Frontal cortex (tissue), 4 donors: Measurements from ENCODE around the gene MCF2L. TPM values are rescaled to one million over a fixed set of nuclear protein-coding genes. Genes with fewer than 3 reads are reported as not detected.

Experiments
- DNase-seq, 2 donors: peaks; one replicate each; pipeline ENCODE4 v3.0.0; 2012; ENCODE audit warnings: low spot score in 2 of 2
- FAIRE-seq: peaks from 2 replicates; lab custom pipeline; 2012; peaks lifted over from hg19 to GRCh38; lab: Jason Lieb, UNC
- total RNA-seq: library from RNA; depleted of rRNA; stranded (reverse); fragments of >200 nt; gene quantifications from one replicate; pipeline ENCODE4 v1.2.3, GENCODE V29; 2014
- donor health status: control.
- donor health status: control.
- donor health status: control.

Gene MCF2L
- total RNA-seq, 1 donor from 2014 or later = 137 TPM

GRCh38 chr13:113058129-113058987 is 89.3 kb downstream of the MCF2L start:
- FAIRE-seq (no peak), DNase-seq (no peak)

DNA sequence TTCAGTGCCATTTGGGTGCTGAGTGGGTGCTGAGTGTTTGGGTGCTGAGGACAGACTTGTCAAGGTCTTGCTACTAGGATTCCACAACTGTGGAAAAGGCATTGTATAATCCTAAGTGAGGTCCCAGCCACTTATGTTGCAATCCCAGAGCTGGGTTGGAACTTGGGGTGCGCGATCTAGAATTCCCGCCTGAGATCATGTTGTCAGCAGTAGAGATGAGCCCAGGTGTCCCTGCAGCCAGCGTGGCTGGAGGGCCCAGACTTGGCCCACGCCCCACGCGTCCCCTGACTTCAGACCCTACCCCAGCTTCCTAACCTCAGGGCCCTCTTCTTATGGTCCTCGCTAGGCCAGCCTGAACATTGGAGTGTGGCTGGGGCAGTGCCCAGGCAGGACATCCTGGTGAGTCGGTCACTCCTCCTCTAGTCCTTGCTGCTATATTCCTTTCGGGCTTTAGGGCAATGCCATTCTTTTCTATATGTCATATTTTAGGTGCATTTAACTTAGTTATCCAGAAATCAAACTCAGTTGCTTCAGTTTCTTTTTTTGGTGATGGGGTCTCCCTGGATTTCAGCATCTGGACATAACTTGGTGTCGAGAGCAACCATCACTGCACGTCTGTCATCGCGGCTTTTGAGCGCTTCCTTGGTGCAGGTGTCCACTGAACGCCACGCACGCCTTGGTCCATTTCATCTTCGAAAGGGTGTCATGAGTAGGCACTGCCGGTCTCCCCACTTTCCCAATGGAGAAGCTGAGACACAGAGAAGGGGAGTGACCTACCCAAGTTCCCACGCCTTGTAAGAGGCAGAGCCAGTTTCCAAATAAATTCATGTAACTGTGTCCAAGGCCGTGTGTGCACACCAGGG is 90.2 kb downstream of the MCF2L start:
- DNase-seq (no peak), FAIRE-seq (no peak)

DNA sequence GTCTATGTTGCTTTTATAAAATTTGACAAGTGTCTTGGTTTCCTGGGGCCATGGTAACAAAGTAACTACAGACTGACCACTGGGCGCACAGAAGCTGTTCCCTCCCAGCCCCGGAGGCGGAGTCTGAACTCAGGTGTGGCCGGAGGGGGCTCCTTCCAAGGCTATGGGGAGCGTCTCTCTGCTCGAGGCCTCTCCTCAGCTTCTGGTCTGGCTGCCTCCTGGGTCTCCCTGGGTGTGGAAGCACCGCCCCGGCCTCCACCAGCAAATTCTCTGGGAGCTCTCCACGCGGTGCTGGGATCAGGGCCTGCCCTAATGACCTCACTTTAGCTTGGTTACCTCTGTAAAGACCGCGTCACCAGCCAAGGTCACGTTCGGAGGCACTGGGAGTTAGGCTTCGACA is 90.9 kb downstream of the MCF2L start:
- no peak for FAIRE-seq

DNA sequence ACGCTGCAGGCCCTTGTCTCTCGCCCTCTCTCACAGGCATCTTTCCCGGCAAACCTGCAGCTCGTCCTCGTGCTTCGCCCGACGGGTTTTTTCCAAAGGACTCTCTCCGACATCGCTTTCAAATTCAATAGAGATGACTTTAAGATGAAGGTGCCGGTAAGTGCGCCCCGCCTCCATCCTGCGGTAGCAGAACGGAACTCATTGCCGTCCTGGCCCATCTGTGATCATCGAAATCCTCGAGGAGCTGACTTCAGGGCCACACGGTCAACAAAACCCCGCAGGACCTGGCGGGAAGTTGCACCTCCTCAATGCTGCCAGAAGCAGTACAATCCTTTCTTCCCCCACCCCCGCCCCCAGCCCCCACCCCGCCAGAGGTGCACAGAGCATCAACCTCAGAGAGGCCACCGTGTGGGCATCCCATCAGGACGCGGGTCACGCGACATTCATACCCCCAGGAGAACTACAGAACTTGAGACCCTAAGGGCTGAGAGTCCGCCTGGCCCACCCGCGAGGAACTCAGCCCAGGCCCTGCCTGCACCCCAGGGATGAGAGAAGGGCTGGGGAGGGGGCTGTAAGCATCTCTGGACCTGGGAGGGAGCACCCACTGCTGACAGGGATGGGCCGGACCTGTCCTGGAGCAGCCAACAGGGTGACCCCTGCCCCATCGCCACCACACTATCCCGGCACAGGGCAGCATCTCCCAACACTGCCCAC is 91.7 kb downstream of the MCF2L start:
- FAIRE-seq (no peak), DNase-seq (no peak)

More for the DNA sequence above, 90.9 kb downstream of the MCF2L start:
- no peak for DNase-seq

- no peak for FAIRE-seq
- peak in 1 of 2 donors; percentile 67 for DNase-seq
Observed at GRCh38 chr13:113061271-113061625, 92.2 kb downstream of the MCF2L start.

GRCh38 chr13:113061796-113062425 is 92.9 kb downstream of the MCF2L start:
- no peak for DNase-seq
- no peak for FAIRE-seq

DNA sequence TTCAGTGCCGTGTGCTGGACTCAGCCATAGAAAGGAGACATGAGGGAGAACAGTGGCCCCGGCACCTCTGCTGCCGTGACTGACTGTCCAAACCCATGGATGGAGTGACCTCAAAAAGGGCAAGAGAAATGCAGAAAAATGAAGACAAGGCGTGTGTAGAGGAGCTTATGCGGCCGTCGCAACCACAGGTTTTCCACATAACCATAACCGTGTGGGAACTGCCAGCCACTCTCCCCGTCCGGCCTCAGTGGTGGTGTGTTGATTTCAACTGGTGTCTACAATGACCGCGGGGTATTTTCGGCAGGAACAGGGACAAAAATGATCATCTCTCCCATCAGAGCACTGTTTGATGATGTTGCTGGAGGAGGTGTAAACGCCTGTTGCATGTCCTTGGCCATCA is 93.7 kb downstream of the MCF2L start:
- FAIRE-seq (no peak), DNase-seq (no peak)

DNA sequence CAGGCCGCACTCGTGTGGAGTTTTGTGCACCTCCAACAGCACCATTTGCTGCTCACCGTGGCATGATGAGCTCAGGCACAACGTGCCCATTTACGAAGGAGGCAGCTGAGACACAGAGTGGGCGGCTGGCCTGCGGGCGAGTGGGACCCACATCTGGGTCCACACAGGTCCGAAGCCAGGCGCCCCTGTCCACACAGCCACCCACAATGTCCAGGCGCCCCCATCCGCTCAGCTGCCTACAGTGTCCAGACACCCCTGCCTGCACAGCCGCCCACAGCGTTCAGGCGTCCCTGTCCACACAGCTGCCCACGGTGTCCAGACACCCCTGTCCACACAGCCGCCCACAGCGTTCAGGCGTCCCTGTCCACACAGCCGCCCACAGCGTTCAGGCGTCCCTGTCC is 94.1 kb downstream of the MCF2L start:
- FAIRE-seq (no peak), DNase-seq (no peak)

DNA sequence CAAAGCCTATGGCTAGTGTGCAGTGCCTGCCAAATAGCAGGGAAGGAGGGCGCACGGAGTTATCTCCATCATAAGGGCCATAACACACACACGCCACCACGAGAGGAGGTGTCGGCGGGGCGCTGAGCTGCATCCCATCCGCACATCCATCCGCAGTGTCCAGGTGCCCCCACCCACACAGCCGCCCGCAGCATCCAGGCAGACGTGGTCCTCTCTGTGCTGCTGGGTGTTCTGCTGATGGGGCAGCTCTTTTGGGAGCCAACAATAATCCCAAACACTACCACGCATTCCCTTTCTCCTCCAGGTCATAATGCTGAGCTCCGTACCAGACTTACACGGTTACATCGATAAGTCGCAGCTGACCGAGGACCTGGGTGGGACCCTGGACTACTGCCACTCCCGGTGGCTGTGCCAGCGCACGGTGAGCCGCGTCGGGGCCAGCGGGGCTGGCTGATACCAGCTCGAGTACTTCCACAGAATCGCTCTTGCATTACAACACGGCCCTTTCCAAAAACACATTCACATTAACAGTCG is 95.1 kb downstream of the MCF2L start:
- no peak for FAIRE-seq
- no peak for DNase-seq

- DNase-seq = no peak
- no peak for FAIRE-seq
Observed at GRCh38 chr13:113064534-113065405, 95.8 kb downstream of the MCF2L start.

GRCh38 chr13:113065406-113066141 is 96.6 kb downstream of the MCF2L start:
- no peak for DNase-seq

DNA sequence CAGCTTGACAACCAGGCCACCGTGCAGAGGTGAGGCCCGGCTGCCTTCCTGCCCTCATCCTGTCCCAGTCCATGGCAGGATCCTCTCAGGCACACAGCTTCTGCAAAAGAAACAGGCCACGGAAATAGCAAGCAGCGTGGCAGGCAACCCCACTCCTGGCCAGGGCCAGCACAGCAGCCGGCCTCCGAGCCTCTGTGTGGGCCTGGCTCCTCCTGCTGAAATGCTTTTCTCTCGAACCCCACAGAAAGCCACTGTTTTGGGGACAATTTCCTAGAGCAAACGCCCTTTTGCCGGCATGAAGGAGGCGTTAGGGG is 97.1 kb downstream of the MCF2L start:
- FAIRE-seq (no peak), DNase-seq (no peak)

More at GRCh38 chr13:113065406-113066141, 96.6 kb downstream of the MCF2L start:
- no peak for FAIRE-seq

DNA sequence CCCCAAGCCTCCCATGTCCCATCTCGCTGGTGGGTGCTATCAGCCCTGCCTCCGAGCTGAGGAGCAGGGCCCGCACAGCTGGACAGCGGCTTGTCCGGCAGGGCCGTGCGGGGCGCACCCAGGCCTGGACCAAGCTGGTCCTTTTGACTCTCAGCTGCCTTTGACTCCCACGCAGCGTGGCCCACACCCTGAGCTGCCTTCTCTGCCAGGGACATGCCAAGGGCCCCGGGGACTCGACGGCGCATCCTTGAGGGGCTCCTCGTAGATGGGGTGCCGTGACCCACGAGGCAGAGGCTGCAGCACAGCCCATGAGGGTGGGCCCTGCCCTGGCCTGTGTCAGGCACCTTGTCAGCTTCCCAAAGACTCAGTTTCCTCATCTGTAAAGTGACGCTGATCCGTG is 97.7 kb downstream of the MCF2L start:
- no peak for DNase-seq
- no peak for FAIRE-seq

GRCh38 chr13:113069861-113070805 is 101.1 kb downstream of the MCF2L start:
- no peak for DNase-seq
- FAIRE-seq = no peak

DNA sequence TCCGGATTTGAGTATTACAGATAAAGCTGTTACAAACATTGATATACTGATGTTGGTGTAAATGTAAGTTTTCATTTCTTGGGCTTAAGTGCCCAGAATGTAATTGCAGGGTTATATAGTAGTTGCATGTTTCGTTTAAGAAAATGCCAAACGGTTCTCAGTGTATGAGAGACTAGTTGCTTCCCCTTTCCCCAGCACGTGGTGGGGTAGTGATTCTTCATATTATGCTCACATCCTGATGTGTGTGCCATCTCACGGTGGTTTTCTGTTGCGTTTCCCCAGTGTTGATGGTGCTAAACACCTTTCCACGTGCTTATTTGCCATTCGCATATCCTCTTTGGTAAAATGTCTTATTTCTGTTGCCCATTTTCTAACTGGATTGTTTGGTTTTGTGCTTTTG is 101.8 kb downstream of the MCF2L start:
- FAIRE-seq (no peak), DNase-seq (no peak)

DNA sequence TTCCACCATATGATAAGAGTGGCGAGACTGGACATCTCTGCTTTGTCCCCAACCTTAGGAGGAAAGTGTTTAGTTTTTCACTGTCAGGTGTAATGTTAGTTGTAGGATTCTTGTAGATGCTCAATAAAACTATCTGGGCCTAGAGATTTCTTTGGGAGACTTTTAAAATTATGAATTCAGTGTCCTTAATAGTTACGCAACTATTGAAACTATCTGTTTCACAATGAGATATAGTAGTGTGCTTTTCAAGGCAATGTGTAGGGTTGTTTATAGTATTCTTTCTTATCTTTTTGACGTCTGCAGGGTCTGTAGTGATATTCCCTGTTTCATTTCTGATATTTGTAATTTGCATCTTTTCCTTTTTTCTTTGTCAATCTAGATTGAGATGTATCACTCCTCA is 103.4 kb downstream of the MCF2L start:
- FAIRE-seq (no peak), DNase-seq (no peak)

GRCh38 chr13:113073942-113074341 is 104.9 kb downstream of the MCF2L start:
- FAIRE-seq (no peak), DNase-seq (no peak)
